ENCODE data around the gene PPID. TPM values are rescaled to one million over a fixed set of nuclear protein-coding genes. Genes with fewer than 3 reads are reported as not detected.

The PPID gene
- total and polyA plus RNA-seq, 12 donors, result 12.3 to 95.6 (median 20.8) TPM

- H3K4me3 ChIP-seq, result no peak overlapping the region
- 47 to 75% (median 49%) methylated on average over 1 of the region's 1 CpG for WGBS, 4 donors
- no peak for TF ChIP-seq POLR2A (IDR thresholded peaks at IDR 0.05)
- TF ChIP-seq CTCF (IDR thresholded peaks at IDR 0.05), result no peak
- no peaks in the 10 kb centered on the region for H3K27me3 ChIP-seq
- no peaks in the 10 kb centered on the region for H3K36me3 ChIP-seq (replicated peaks in 1 of 2)
- no peak overlapping the region for H3K27ac ChIP-seq
- no peaks in the 10 kb centered on the region for H3K9me3 ChIP-seq (replicated peaks in 1 of 3)
- intact Hi-C loops (cut with DNase I), result loop anchor here in 1 of 2 donors (10.0 kb wide), 1 partner anchor 477 kb away; no protein-coding TSS in a partner anchor
- peaks cover 0 to 4% of the 10 kb centered on the region in 2 donors for H3K4me1 ChIP-seq (replicated peaks in 1 of 2)
- DNase-seq, result no peak
These were observed 5.0 kb upstream of the PPID start for GRCh38 chr4:158728236-158728635.

GRCh38 chr4:158726633-158727032 lies 3.4 kb upstream of the PPID start:
- no peak overlapping the region for H3K27ac ChIP-seq
- peaks cover 6 to 12% of the 10 kb centered on the region in 2 donors for H3K4me1 ChIP-seq (replicated peaks in 1 of 2)
- no peaks in the 10 kb centered on the region for H3K9me3 ChIP-seq (replicated peaks in 1 of 3)
- WGBS, 4 donors, result 64 to 78% (median 68%) methylated on average over 6 of the region's 6 CpGs
- H3K36me3 ChIP-seq (replicated peaks in 1 of 2), result no peaks in the 10 kb centered on the region
- TF ChIP-seq POLR2A (IDR thresholded peaks at IDR 0.05), result no peak
- no peak for TF ChIP-seq CTCF (IDR thresholded peaks at IDR 0.05)
- no peak overlapping the region for H3K4me3 ChIP-seq
- H3K27me3 ChIP-seq, result no peaks in the 10 kb centered on the region
- intact Hi-C loops (cut with DNase I), result loop anchor here in 1 of 2 donors (10.0 kb wide), 1 partner anchor 478 kb away; no protein-coding TSS in a partner anchor
- no peak for DNase-seq

GRCh38 chr4:158724637-158725036 lies 1.4 kb upstream of the PPID start:
- H3K9me3 ChIP-seq (replicated peaks in 1 of 3), result no peaks in the 10 kb centered on the region
- intact Hi-C loops (cut with DNase I), result loop anchor here (5.0 to 10.0 kb wide), 2 partner anchors 463 to 480 kb away; no protein-coding TSS in a partner anchor
- DNase-seq, result no peak
- TF ChIP-seq CTCF (IDR thresholded peaks at IDR 0.05) (no peak), POLR2A (IDR thresholded peaks at IDR 0.05) (no peak)
- peaks cover 0 to 9% of the 10 kb centered on the region in 2 donors for H3K36me3 ChIP-seq (replicated peaks in 1 of 2)
- no peak overlapping the region for H3K4me3 ChIP-seq
- no peaks in the 10 kb centered on the region for H3K27me3 ChIP-seq
- H3K27ac ChIP-seq, result no peak overlapping the region
- H3K4me1 ChIP-seq (replicated peaks in 1 of 2), result peaks cover 6 to 13% of the 10 kb centered on the region in 2 donors
- WGBS, 4 donors, result 83 to 89% (median 85%) methylated on average over 4 of the region's 4 CpGs

- Histone ChIP-seq H3K27me3 (no peaks in the 10 kb centered on the region), H3K4me1 (replicated peaks in 1 of 2) (peaks cover 6 to 13% of the 10 kb centered on the region in 2 donors), H3K4me3 (peak overlapping the region; percentile 25 to 82 (median 65)), H3K36me3 (replicated peaks in 1 of 2) (peaks cover 0 to 30% of the 10 kb centered on the region in 2 donors), H3K27ac (peak overlapping the region in 4 of 5 donors; percentile 79 to 96 (median 88)), H3K9me3 (replicated peaks in 1 of 3) (no peaks in the 10 kb centered on the region)
- intact Hi-C loops (cut with DNase I), result loop anchor here (5.0 to 10.0 kb wide), 2 partner anchors 465 to 482 kb away; no protein-coding TSS in a partner anchor
- TF ChIP-seq POLR2A (IDR thresholded peaks at IDR 0.05), result no peak
- no peak for TF ChIP-seq CTCF (IDR thresholded peaks at IDR 0.05)
- DNase-seq, result peak in 4 of 7 donors; percentile 15 to 40 (median 22)
- 12 to 15% (median 12%) methylated on average over 16 of the region's 16 CpGs for WGBS, 4 donors
These were observed 792 bp downstream of the PPID start for GRCh38 chr4:158722291-158722916.
